ENCODE data around the gene NEUROG1.

- no peak for TF ChIP-seq CTCF (IDR thresholded peaks at IDR 0.05; ENCODE audit: low read length)
- no peak for TF ChIP-seq EZH2 (IDR thresholded peaks at IDR 0.05; ENCODE audit: borderline replicate concordance, low read length)
Observed at GRCh38 chr5:135487037-135487395, 48.7 kb downstream of the NEUROG1 start.
